SH-SY5Y (cell line): ENCODE measurements around the gene MAP1B.

Experiments used
- GATA2 ChIP-seq: IDR thresholded peaks from 2 replicates; pipeline ENCODE4 v1.6.1; 2011; ENCODE audit warnings: mild to moderate bottlenecking, low read depth, low read length
- GATA3 ChIP-seq: IDR thresholded peaks from 2 replicates; pipeline ENCODE4 v1.6.1; 2011; ENCODE audit warnings: low read depth, mild to moderate bottlenecking, low read length, moderate library complexity

MAP1B gene

GRCh38 chr5:72203251-72203845 lies 96.1 kb downstream of the MAP1B start:
- TF ChIP-seq GATA2 (no peak), GATA3 (no peak)

- TF ChIP-seq GATA3 (no peak), GATA2 (no peak)
Measured at GRCh38 chr5:72204946-72205345, 97.7 kb downstream of the MAP1B start.

DNA sequence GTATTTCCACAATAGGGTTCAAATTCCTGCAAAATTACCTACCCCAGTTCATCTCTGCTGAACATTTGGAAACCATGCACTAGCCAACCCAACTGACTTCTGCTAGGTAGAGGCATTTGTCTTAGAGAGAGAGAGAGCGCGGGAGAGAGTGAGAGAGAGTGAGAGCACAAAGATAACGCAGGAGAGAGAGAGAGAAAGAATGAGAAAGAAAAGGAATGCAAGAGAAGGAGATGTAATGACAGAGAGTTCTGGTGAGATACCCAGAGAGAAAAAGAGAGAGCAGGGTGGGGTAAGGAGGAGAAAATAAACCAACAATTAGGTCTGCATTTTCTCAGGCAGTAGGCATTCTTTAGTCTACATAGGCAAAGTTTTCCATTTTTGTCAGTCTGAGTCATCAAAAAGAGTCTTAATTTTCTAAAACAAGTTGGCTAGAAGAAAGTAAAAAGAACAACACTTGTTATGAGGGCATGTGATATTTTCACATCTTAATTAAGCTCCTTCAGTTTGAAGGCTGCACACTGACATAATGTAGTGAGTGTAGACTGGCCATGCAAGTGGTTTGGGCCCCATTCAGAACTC lies 98.2 kb downstream of the MAP1B start:
- TF ChIP-seq GATA3 (no peak), GATA2 (no peak)

DNA sequence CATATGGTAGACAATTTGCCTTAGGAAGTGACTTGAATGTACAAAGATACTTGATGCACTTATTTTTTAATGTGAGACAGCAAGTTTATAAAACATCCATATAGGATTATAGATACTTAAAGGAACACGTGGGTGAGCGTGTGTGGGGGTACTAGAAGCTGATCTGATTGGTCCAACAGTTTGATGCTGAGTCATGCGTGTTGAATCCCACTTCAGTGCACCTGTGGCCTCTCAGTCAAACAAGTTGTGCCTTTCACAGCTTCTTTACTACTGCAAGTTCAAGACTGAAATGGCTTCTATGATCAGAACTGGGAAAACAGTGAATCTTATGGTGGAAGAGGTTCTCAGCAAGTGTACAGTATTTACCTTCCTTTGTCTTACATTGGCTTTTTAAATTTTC lies 98.9 kb downstream of the MAP1B start:
- no peak for TF ChIP-seq GATA3
- no peak for TF ChIP-seq GATA2

- TF ChIP-seq GATA2 = no peak
- no peak for TF ChIP-seq GATA3
Measured at GRCh38 chr5:72206994-72207393, 99.7 kb downstream of the MAP1B start.

GRCh38 chr5:72208324-72208926 lies 101.2 kb downstream of the MAP1B start:
- no peak for TF ChIP-seq GATA3
- TF ChIP-seq GATA2 = no peak

DNA sequence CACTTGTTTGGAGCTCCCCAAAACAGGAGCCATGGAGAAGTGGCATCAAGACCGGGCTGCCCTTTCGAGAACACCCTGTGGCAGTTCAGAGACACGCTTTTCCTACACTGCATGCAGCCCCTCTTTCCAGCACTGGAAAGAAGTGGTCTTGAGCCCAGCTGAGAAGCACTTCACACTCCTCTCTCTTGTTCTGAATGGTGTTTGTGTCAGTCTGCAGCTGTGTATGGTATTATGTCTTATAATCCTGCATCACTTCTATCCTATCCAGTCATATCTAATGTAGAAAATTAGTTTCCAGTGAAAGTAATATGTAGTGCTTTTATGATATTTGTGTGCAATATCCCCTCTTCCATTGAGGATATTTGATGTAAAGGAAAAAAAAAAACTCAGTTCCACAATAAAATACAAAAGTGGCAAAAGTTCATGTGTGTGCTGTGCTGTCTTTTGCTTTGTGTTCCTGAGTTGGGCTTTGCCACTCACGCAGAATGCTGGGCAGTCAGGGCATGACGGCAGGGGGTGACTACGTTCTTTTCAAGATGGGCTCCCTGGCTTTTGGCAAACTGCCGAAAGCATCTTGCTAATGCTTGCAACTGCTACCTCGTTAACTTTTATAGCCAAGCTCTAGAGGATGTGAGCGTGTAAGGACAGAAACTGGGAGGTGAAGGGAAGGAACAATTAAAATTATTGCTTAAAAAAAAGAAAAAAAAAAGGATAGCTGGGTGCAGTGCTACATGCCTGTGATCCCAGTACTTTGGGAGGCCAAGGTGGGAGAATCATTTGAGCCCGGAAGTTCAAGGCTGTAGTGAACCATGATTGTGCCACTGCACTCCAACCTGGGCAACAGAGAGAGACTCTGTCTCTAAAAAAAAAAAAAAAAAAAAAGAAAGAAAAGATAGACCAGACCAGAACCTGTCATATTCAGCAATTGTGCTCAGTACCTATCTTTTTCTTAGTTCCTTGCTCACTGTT lies 102.2 kb downstream of the MAP1B start:
- TF ChIP-seq GATA2 (no peak), GATA3 (no peak)

GRCh38 chr5:72210888-72211678 lies 103.8 kb downstream of the MAP1B start:
- TF ChIP-seq GATA3 (no peak), GATA2 (no peak)

- peak; percentile 53; the same call in 1 of the 2 replicates for TF ChIP-seq GATA2
- TF ChIP-seq GATA3 = no peak
Measured at GRCh38 chr5:72212171-72212570, 104.9 kb downstream of the MAP1B start.

GRCh38 chr5:72213482-72213881 lies 106.2 kb downstream of the MAP1B start:
- TF ChIP-seq GATA3 = no peak
- TF ChIP-seq GATA2 = no peak

GRCh38 chr5:72214168-72214567 lies 106.9 kb downstream of the MAP1B start:
- TF ChIP-seq GATA3 (no peak), GATA2 (no peak)

DNA sequence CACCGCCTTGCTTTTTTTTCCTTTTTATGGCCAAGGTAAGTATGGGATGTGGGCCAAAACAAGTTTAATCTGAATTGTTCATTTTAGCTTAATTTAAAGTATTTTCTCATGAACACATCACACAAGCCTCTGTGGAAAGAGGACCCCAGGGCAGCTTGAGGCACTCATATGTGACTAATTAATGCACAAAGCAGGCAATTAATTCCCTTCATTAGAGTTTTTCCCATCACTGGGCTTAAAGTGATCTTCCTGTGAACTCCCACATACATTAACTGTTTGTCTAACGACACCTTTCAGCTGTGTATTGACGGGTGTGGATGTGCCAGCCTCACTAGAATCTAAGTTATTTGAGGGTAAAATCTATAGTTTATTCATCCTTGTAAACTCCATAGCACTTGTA lies 109.5 kb downstream of the MAP1B start:
- TF ChIP-seq GATA2 (no peak), GATA3 (no peak)

DNA sequence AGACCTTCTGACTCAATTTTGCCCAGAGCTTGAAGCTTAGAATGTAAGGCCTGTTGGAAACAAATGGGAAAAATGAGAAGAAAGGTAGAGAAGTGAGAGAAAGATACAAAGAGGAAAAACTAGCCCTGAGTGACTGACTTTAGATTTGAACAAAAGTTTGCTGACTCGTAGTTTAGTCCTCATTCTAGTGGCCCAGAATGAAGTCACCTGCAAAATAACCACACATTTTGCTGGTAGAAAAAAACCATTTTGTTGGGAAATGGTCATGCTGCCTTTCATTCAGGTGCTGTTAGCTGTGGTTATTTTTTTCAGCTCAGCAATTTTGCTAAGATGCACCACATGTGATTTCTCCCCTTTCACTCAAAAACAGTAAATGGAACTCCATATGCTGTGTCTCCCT lies 113.8 kb downstream of the MAP1B start:
- TF ChIP-seq GATA2 (no peak), GATA3 (no peak)

DNA sequence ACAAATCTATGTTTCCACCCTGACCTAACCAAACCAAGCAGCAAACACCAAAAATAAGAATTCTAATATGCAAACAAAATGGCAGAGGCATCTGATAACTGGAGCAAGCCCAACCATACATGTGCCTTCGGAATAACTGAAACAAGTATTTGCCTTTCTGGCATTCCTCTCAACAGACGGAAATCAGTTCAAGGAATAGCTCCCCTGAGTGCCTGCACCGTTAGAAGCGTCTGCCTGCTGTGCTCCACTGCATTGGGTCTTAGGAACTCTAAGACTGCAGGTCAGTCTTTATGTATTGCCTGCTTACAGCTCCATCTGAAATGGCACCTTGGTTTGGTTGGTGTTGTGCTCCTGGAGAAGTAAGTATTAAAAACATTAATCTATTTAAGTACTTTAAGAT lies 114.3 kb downstream of the MAP1B start:
- no peak for TF ChIP-seq GATA2
- TF ChIP-seq GATA3 = no peak

DNA sequence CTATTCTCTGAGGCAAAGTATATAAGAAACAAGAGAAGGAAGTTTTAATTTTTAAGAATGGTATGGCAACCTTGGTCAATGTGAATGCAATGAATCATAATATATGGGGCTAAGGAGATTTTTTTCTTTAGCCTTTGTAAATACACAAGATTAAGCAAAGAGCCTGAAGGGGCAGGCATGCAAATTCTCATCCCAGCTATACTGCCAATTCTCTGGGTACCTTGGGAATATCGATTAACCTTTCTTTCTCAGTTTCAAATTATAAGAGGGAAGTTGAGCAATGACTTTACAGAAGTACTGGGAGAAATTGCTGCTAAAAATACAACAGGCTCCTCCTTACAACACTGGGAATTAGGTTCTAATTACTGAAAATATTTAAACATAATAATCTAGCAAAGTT lies 115.2 kb downstream of the MAP1B start:
- no peak for TF ChIP-seq GATA2
- no peak for TF ChIP-seq GATA3
